K562 (cell line): ENCODE measurements around the gene PFAS. TPM values are rescaled to one million over a fixed set of nuclear protein-coding genes. Genes with fewer than 3 reads are reported as not detected.

ENCODE experiments used
- ARHGAP35 ChIP-seq: fragments of 450-650 bp; IDR thresholded peaks from 2 replicates; pipeline ENCODE4 v1.6.1; 2018; ENCODE audit not compliant: partially characterized antibody
- ARID2 ChIP-seq: fragments of 450-650 bp; IDR thresholded peaks from 2 replicates; pipeline ENCODE4 v1.6.1; 2017; ENCODE audit warnings: antibody characterized with exemption, mild to moderate bottlenecking
- ASH1L ChIP-seq: fragments of 450-650 bp; IDR thresholded peaks from 2 replicates; pipeline ENCODE4 v1.6.1; 2018; ENCODE audit warnings: borderline replicate concordance, mild to moderate bottlenecking, low read depth; ENCODE audit not compliant: partially characterized antibody
- CTBP1 ChIP-seq: fragments of 450-650 bp; IDR thresholded peaks from 2 replicates; pipeline ENCODE4 v1.6.1; 2016; ENCODE audit warnings: borderline replicate concordance
- CTCFL ChIP-seq: IDR thresholded peaks from 2 replicates; pipeline ENCODE4 v1.6.1; 2011; ENCODE audit warnings: borderline replicate concordance, low read depth, mild to moderate bottlenecking, moderate library complexity, low read length; ENCODE audit not compliant: insufficient read depth, poor library complexity, severe bottlenecking
- EP400 ChIP-seq: fragments of 450-650 bp; IDR thresholded peaks from 2 replicates; pipeline ENCODE4 v1.6.1; 2017; ENCODE audit warnings: antibody characterized with exemption, mild to moderate bottlenecking, moderate library complexity
- GATA2 ChIP-seq: sonication (generic); formaldehyde crosslinking; IDR thresholded peaks from 2 replicates; pipeline ENCODE4 v1.4.0; 2020; ENCODE audit warnings: mild to moderate bottlenecking, missing genetic modification reagents
- HDAC2 ChIP-seq: fragments of 450-650 bp; IDR thresholded peaks from 2 replicates; pipeline ENCODE4 v1.6.1; 2016; ENCODE audit warnings: mild to moderate bottlenecking
- HMG20A ChIP-seq: fragments of 450-650 bp; formaldehyde crosslinking; conservative IDR thresholded peaks from 2 replicates; pipeline ENCODE4 v1.4.0; 2020; ENCODE audit warnings: mild to moderate bottlenecking, mixed read lengths
- MEF2D ChIP-seq: conservative IDR thresholded peaks from 2 replicates; pipeline ENCODE4 v1.6.1; 2016; ENCODE audit warnings: low read depth, missing genetic modification characterization, missing compliant biosample characterization
- RB1 ChIP-seq: fragments of 450-650 bp; IDR thresholded peaks from 2 replicates; pipeline ENCODE4 v1.6.1; 2017; ENCODE audit warnings: low read depth, mild to moderate bottlenecking
- SRSF9 ChIP-seq: fragments of 200-400 bp; formaldehyde crosslinking; IDR thresholded peaks from 2 replicates; pipeline ENCODE4 v1.6.1; 2017; ENCODE audit warnings: low read depth, low read length, borderline replicate concordance
- TAF1 ChIP-seq: IDR thresholded peaks from 2 replicates; pipeline ENCODE4 v1.6.1; 2011; ENCODE audit warnings: mild to moderate bottlenecking, low read length, moderate library complexity; ENCODE audit not compliant: insufficient read depth, control insufficient read depth, severe bottlenecking; ENCODE audit errors: extremely low read depth
- U2AF1 ChIP-seq: fragments of 200-400 bp; formaldehyde crosslinking; optimal IDR thresholded peaks from 2 replicates; pipeline ENCODE3; 2017; ENCODE audit warnings: mild to moderate bottlenecking, low read depth, low read length, moderate library complexity
- ZBTB12 ChIP-seq: fragments of 250-450 bp; sonication (Bioruptor Pico); IDR thresholded peaks from 2 replicates; pipeline ENCODE4 v1.4.0; 2020
- ZNF551 ChIP-seq: fragments of 250-450 bp; sonication (Bioruptor Pico); IDR thresholded peaks from 2 replicates; pipeline ENCODE4 v1.5.0; 2021; ENCODE audit warnings: mild to moderate bottlenecking, moderate library complexity
- polyA plus RNA-seq, 8 experiments: library from polyadenylated mRNA; depleted of rRNA in 4 of 8; stranded (reverse) in 5 of 8; unstranded in 3 of 8; fragments of >200 nt; fragmentation: Nextera tagmentation in 2 of 8; fragmentation: Illumina TruSeq in 1 of 8; extraction: Ambion mirVana in 2 of 8; extraction: Trizol in 1 of 8; gene quantifications; 2 replicates each; pipeline versions ENCODE4 v1.2.1 to v1.2.3, GENCODE V29; 2011 to 2014; ENCODE audit warnings: inconsistent platforms in 1 of 8, missing spikeins in 1 of 8
- total RNA-seq, 7 experiments: library from RNA; depleted of rRNA in 6 of 7; stranded (reverse); fragments of >200 nt in 6 of 7; fragmentation: Illumina TruSeq in 2 of 7; extraction: Trizol in 2 of 7; gene quantifications; 2 replicates each; pipeline versions ENCODE4 v1.2.1 to v1.2.3, GENCODE V29; 2011 to 2021; ENCODE audit warnings: low replicate concordance in 1 of 7
- TF ChIP-seq, protein P1 (sequence below): fragments of 450-650 bp; IDR thresholded peaks from 2 replicates; pipeline ENCODE4 v1.6.1; 2016; ENCODE audit warnings: low read depth

PFAS gene
- total and polyA plus RNA-seq, 9 of the 15 experiments (the other 6 are each of a cell fraction or from before 2014, with no cell fraction given) = 11.6 to 131 (median 43.9) TPM

DNA sequence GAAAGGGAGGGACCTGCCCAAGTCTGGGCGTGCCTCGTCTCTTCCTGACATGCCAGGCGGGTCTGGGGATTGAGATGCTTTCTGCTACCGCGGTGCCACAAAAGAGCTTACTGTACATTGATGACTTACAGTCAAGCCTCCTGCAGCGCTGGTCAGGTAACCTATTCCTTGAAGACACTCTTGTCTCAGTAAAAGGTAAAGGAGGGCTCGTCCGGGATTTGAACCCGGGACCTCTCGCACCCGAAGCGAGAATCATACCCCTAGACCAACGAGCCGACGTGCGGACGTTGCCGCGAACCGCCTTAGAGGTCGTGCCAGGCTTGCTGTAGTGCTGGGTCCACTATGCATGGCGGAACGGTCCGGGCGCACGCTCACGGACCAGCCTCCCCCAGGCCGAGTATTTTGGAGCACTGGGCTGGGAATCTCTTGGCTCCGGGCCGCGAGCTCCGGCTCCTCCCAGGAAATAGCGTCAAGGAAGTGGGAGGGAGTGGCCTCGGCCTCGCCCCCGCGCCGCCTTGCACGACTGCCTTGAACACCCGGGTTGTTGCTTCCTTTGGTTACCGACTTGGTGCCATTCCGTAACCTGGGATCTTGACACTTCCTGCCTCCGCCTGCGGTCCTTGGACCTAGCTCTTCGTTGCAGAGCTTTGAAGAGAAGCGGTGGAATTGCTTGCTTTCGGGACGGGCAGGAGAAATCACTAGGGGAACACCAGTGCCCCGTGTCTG is 26.3 kb upstream of the PFAS start (continued):
- TF ChIP-seq SRSF9 (no peak), CTBP1 (peak; percentile 14; the same call in 1 of the 2 replicates), TAF1 (peak; percentile 15), HDAC2 (no peak), ARHGAP35 (no peak), CTCFL (no peak), U2AF1 (no peak), ZNF551 (CRISPR knock-in tag) (no peak), ARID2 (no peak), ZBTB12 (CRISPR knock-in tag) (no peak), GATA2 (CRISPR knock-in tag) (no peak), RB1 (peak; percentile 77; the same call in 1 of the 2 replicates), MEF2D (tag) (no peak), ASH1L (no peak), HMG20A (no peak), EP400 (no peak; the same call in 1 of the 2 replicates)
- TF ChIP-seq, protein P1, sequence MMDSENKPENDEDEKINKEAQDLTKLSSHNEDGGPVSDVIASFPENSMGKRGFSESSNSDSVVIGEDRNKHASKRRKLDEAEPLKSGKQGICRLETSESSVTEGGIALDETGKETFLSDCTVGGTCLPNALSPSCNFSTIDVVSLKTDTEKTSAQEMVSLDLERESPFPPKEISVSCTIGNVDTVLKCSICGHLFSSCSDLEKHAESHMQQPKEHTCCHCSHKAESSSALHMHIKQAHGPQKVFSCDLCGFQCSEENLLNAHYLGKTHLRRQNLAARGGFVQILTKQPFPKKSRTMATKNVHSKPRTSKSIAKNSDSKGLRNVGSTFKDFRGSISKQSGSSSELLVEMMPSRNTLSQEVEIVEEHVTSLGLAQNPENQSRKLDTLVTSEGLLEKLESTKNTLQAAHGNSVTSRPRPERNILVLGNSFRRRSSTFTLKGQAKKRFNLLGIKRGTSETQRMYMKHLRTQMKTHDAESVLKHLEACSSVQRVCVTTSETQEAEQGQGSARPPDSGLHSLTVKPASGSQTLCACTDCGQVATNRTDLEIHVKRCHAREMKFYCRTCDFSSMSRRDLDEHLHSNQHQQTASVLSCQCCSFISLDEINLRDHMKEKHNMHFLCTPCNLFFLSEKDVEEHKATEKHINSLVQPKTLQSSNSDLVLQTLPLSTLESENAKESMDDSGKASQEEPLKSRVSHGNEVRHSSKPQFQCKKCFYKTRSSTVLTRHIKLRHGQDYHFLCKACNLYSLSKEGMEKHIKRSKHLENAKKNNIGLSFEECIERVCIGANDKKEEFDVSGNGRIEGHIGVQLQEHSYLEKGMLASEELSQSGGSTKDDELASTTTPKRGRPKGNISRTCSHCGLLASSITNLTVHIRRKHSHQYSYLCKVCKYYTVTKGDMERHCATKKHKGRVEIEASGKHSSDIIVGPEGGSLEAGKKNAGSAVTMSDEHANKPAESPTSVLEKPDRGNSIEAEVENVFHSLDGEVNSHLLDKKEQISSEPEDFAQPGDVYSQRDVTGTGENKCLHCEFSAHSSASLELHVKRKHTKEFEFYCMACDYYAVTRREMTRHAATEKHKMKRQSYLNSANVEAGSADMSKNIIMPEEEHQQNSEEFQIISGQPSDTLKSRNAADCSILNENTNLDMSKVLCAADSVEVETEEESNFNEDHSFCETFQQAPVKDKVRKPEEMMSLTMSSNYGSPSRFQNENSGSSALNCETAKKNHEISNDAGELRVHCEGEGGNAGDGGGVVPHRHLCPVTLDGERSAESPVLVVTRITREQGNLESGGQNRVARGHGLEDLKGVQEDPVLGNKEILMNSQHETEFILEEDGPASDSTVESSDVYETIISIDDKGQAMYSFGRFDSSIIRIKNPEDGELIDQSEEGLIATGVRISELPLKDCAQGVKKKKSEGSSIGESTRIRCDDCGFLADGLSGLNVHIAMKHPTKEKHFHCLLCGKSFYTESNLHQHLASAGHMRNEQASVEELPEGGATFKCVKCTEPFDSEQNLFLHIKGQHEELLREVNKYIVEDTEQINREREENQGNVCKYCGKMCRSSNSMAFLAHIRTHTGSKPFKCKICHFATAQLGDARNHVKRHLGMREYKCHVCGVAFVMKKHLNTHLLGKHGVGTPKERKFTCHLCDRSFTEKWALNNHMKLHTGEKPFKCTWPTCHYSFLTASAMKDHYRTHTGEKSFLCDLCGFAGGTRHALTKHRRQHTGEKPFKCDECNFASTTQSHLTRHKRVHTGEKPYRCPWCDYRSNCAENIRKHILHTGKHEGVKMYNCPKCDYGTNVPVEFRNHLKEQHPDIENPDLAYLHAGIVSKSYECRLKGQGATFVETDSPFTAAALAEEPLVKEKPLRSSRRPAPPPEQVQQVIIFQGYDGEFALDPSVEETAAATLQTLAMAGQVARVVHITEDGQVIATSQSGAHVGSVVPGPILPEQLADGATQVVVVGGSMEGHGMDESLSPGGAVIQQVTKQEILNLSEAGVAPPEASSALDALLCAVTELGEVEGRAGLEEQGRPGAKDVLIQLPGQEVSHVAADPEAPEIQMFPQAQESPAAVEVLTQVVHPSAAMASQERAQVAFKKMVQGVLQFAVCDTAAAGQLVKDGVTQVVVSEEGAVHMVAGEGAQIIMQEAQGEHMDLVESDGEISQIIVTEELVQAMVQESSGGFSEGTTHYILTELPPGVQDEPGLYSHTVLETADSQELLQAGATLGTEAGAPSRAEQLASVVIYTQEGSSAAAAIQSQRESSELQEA = peak; percentile 64
